GM11168 (cell line): ENCODE data around the gene RRAS2.
"Not testable (repeated sequence)": the region's sequence is repeated elsewhere in the genome, so short reads cannot be mapped to it uniquely, and the experiment has no call there.

Source experiments
- in situ Hi-C: fragments of 300-500 bp; cut with MboI; formaldehyde crosslinking; loops from one replicate; pipeline ENCODE4 v1.12.0; 2022; ENCODE audit warnings: low sequenced_read_pairs; ENCODE audit not compliant: unreplicated experiment

Gene RRAS2

GRCh38 chr11:14358729-14359439 lies at the start of gene RRAS2:
TSS of gene RRAS2 (minus strand) at chr11:14359183. CDS start at chr11:14358870, 313 bp downstream.
- in situ Hi-C loops, result no loop called here

DNA sequence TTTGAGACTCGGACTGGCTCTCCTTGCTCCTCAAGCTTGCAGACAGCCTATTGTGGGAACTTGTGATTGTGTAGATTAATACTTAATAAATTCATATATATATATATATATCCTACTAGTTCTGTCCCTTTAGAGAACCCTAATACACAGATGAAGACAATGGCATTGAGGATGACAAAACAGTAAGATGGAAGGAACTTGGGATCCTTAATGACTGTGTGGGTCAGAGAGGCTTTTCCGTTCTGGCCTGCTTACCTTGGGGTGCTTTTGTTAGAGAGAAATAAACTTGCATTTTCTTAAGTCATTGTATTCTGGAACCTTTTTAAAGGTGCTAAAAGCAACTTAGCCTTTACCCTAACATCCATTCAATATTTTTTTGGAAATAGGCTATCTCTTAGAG lies 49.6 kb upstream of the RRAS2 start:
- in situ Hi-C loops, result no loop called here

- in situ Hi-C loops, result not testable (repeated sequence)
These were observed 47.1 kb upstream of the RRAS2 start for GRCh38 chr11:14406116-14406515.

DNA sequence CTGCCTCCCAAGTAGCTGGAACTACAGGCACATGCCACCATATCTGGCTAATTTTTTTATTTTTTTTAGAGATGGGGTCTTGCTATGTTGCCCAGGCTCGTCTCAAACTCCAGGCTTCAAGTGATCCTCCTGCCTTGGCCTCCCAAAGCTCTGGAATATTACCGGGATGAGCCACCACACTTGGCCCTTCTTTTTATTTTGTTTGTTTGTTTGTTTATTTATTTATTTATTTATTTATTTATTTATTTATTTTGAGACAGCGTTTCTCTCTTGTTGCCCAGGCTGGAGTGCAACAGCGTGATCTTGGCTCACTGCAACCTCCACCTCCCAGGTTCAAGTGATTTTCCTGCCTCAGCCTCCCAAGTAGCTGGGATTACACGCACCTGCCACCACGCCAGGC lies 44.5 kb upstream of the RRAS2 start:
- in situ Hi-C loops, result not testable (repeated sequence)

GRCh38 chr11:14399087-14399486 lies 40.1 kb upstream of the RRAS2 start:
- in situ Hi-C loops, result no loop called here

GRCh38 chr11:14396273-14396672 lies 37.3 kb upstream of the RRAS2 start:
- in situ Hi-C loops, result no loop called here

DNA sequence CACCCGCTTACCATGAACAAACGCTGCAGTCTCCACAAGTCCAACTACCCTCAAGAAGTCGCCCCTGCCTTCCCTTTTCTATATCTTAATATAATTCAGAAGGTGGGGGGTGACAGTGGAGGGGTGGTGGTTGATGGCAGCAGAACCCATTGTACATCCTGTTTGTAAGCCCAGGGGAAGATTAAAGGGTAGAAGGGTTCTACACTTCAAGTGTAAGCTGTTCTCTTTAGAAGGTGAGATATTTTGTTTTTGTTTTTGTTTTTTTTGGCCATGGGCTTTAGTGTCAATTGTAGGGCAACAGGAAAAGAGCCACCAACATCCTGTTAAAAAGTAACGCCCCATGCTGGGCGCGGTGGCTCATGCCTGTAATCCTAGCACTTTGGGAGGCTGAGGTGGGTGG lies 34.9 kb upstream of the RRAS2 start:
- in situ Hi-C loops, result no loop called here

DNA sequence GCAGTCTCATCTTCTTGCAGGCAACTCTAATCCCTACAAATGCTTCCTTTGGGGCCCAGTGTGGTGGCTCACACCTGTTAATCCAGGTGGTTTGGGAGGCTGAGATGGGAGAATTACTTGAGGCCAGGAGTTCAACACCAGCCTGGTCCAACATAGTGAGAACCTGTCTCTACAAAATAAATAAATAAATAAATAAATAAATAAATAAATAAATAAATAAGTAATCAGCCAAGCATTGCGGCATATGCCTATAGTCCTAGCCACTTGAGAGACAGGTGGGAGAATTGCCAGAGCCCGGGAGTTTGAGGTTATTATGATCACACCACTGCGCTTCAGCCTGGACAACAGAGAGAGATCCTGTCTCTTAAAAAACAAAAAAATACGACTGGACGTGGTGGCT lies 34.1 kb upstream of the RRAS2 start:
- in situ Hi-C loops, result no loop called here

GRCh38 chr11:14390669-14391068 lies 31.7 kb upstream of the RRAS2 start:
- in situ Hi-C loops, result no loop called here

DNA sequence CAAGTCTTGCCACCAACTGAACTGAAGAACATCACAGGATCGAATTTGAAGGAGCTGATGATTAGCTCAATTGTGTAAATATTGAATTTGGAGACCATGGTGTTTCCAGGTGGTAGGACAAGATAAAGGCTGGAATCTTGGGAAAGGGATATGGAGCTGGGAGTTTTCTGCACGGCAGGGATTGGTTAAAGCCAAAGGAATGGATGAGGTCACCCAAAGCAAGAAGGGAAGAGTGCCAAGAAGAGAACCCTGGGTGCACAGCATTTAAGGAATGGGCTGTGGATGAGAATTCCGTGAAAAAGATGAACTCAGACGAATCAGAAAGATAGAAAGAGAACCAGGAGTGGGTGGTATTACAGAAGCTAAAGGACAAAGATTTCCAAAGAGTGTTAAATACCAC lies 29.4 kb upstream of the RRAS2 start:
- in situ Hi-C loops, result no loop called here

GRCh38 chr11:14386895-14387480 lies 28.0 kb upstream of the RRAS2 start:
- in situ Hi-C loops, result no loop called here

DNA sequence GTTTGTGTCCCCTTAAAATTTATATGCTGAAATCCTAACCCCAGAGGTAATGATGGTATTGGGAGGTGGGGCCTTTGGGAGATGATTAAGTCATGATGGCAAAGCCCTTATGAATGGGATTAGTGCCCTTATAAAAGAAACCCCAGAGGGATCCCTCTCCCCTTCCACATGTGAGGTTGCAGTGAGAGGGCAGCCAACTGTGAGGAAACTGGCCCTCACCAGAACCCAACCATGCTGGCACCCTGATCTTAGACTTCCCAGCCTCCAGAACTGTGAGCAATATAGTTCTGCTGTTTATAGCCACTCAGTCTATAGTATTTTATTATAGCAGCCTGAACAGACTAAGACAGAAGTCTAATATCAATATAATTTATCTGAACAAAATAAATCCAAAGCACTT lies 27.1 kb upstream of the RRAS2 start:
- in situ Hi-C loops, result no loop called here

DNA sequence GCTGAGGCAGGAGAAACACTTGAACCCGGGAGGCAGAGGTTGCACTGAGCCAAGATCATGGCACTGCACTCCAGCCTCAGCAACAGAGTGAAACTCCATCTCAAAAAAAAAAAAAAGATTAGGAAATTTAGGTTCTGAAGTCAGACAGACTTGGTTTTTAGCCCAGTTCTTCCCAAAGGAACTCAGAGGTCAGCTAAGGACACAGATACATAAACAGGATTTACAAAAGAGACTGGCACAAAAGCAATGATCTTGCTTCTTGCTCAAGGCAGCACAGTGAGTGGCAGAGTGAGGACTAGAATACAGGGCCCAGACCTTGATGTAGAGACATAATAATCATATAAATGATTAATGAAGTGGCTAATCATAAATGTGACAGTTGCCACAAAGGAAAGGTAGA lies 25.4 kb upstream of the RRAS2 start:
- in situ Hi-C loops, result no loop called here

DNA sequence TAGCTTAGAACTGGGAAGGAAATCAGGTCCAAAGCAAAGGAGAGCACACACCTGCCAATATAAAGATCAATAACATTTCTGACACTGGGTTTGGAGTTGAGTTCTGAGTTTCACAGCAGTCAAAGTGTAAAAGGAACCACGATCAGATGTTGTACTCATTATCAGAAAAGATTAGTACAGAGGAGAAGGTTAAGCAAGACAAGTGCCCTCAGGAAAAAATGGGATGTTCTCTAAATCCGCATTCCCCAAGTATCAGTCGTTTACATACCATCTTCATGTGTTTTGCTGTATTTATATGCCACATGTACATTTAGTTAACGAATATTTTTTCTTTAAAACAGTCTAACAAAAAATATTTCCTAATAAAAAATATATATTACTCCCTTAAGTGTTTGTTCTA lies 23.0 kb upstream of the RRAS2 start:
- in situ Hi-C loops, result no loop called here

DNA sequence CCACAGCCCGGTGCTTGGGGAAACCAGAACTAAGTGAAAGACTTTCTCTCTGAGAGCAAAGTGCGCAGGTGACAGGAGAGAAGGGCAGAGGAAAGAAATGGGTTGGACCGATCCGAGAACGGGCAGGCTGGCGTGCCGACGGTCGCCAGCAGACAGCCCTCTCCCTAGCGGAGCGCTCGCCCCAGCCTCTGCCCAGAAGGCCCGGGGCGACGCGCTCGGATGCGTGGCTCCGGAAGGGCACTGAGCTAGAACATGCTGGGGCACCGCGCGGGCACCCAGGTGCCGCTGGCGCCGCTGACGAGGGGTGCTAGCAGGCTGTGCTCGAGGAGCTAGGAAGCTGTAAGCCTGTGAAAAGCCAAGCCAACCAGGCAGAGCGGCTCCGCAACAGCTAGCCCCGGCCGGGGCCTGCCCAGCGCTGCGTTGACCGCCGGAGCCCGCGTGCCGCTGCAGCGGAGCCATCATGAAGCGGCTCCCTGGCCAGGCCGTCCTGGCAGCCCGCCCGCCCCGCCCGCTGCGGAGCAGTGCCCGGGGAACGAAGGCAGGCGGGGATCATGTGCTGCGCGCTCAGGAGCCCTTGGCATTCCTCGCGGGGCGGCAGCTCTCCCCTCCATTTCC lies 22.1 kb upstream of the RRAS2 start:
- in situ Hi-C loops, result no loop called here

- in situ Hi-C loops, result no loop called here
These were observed 21.3 kb upstream of the RRAS2 start for GRCh38 chr11:14380125-14380936.

DNA sequence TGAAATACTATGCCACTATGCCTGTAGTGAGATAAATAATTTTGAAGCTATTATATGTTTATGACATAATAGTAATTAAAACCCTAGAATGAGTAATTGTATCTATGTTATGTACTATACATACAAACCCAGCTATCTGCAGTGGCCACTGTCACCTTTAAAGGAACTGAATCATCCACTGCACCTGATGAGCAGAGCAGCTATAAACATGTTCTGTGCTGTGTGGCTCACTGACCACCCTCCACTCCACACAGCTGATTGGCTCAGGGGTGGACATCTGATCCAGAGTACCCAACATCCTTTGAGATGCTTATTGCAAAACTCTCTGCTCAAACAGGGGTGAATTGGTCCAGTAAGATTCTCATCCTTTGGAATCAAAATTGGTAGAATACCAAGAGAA lies 19.2 kb upstream of the RRAS2 start:
- in situ Hi-C loops, result no loop called here

DNA sequence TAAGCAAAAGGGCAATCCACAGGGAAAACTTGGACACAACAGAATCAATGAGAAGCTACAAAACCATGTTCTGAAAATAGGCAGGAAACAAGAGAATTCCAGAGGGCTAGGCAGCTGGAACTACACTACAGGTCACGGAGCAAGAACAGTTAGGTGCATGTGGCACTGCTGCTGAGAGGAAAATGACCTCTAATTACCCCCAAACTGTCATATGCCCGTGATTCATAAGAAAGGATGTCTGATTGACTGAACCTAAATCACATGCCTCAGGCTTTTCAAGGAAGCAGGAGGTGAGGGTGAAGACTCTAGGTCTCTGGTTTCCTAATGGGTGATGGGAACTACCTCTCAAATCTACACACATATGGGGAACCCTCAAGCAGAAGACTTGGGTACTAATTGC lies 17.9 kb upstream of the RRAS2 start:
- in situ Hi-C loops, result no loop called here

- in situ Hi-C loops, result no loop called here
These were observed 16.2 kb upstream of the RRAS2 start for GRCh38 chr11:14374922-14375830.
